Measurements from ENCODE around the gene PCSK5.
A peak's percentile ranks its signal among the peaks of the same experiment; 100 is the strongest.

PCSK5 gene

GRCh38 chr9:76176171-76176570 is 285.7 kb downstream of the PCSK5 start:
- DNase-seq (ENCODE audit: extremely low read depth, low read depth): no peak
- TF ChIP-seq CTCF (IDR thresholded peaks at IDR 0.05; ENCODE audit: low read depth, low read length, missing control alignments): no peak
- H3K4me3 ChIP-seq (replicated peaks; ENCODE audit: low read depth, low read length): no peak overlapping the region

GRCh38 chr9:76177931-76178330 is 287.5 kb downstream of the PCSK5 start:
- no peak for TF ChIP-seq CTCF (IDR thresholded peaks at IDR 0.05; ENCODE audit: low read depth, low read length, missing control alignments)
- no peak for DNase-seq (ENCODE audit: extremely low read depth, low read depth)

GRCh38 chr9:76180541-76180940 is 290.1 kb downstream of the PCSK5 start:
- no peak for TF ChIP-seq CTCF (IDR thresholded peaks at IDR 0.05; ENCODE audit: low read depth, low read length, missing control alignments)
- no peak overlapping the region for H3K4me3 ChIP-seq (replicated peaks; ENCODE audit: low read depth, low read length)
- DNase-seq (ENCODE audit: extremely low read depth, low read depth): no peak

More at GRCh38 chr9:76177931-76178330, 287.5 kb downstream of the PCSK5 start:
- H3K4me3 ChIP-seq (replicated peaks; ENCODE audit: low read depth, low read length): no peak overlapping the region

GRCh38 chr9:76181020-76181641 is 290.7 kb downstream of the PCSK5 start:
- DNase-seq (ENCODE audit: extremely low read depth, low read depth): peak; percentile 31
- TF ChIP-seq CTCF (IDR thresholded peaks at IDR 0.05; ENCODE audit: low read depth, low read length, missing control alignments): no peak

GRCh38 chr9:76181781-76182180 is 291.3 kb downstream of the PCSK5 start:
- TF ChIP-seq CTCF (IDR thresholded peaks at IDR 0.05; ENCODE audit: low read depth, low read length, missing control alignments): no peak
- H3K4me3 ChIP-seq (replicated peaks; ENCODE audit: low read depth, low read length): no peak overlapping the region
- DNase-seq (ENCODE audit: extremely low read depth, low read depth): no peak

More at GRCh38 chr9:76181020-76181641, 290.7 kb downstream of the PCSK5 start:
- no peak overlapping the region for H3K4me3 ChIP-seq (replicated peaks; ENCODE audit: low read depth, low read length)

GRCh38 chr9:76185432-76185831 is 295.0 kb downstream of the PCSK5 start:
- no peak overlapping the region for H3K4me3 ChIP-seq (replicated peaks; ENCODE audit: low read depth, low read length)
- no peak for DNase-seq (ENCODE audit: extremely low read depth, low read depth)
- no peak for TF ChIP-seq CTCF (IDR thresholded peaks at IDR 0.05; ENCODE audit: low read depth, low read length, missing control alignments)

- H3K4me3 ChIP-seq (replicated peaks; ENCODE audit: low read depth, low read length): no peak overlapping the region
- TF ChIP-seq CTCF (IDR thresholded peaks at IDR 0.05; ENCODE audit: low read depth, low read length, missing control alignments): no peak
- DNase-seq (ENCODE audit: extremely low read depth, low read depth): no peak
Measured at GRCh38 chr9:76188286-76188685, 297.8 kb downstream of the PCSK5 start.

Data from HFF-Myc (cell line).